ENCODE results near the gene IMMP2L.
"Not testable (repeated sequence)": the region's sequence is repeated elsewhere in the genome, so short reads cannot be mapped to it uniquely, and the experiment has no call there.

IMMP2L gene

GRCh38 chr7:110943701-110944345, 618.5 kb downstream of the IMMP2L start:
- TF ChIP-seq CTCF (IDR thresholded peaks at IDR 0.05): no peak
- H3K9me3 Mint-ChIP-seq: no peaks in the 10 kb centered on the region
- no peak for DNase-seq
- H3K27me3 Mint-ChIP-seq (ENCODE audit: low read depth, poor library complexity): no peaks in the 10 kb centered on the region
- H3K36me3 Mint-ChIP-seq (ENCODE audit: low read depth): no peaks in the 10 kb centered on the region
- H3K4me1 Mint-ChIP-seq: peaks cover 5% of the 10 kb centered on the region
- no peak overlapping the region for H3K27ac Mint-ChIP-seq
- no peak overlapping the region for H3K4me3 Mint-ChIP-seq

- Mint-ChIP-seq H3K9me3 (peaks cover 2% of the 10 kb centered on the region), H3K36me3 (ENCODE audit: low read depth) (no peaks in the 10 kb centered on the region), H3K4me3 (no peak overlapping the region), H3K27ac (no peak overlapping the region), H3K4me1 (peaks cover 5% of the 10 kb centered on the region), H3K27me3 (ENCODE audit: low read depth, poor library complexity) (peaks cover 7% of the 10 kb centered on the region)
- no peak for DNase-seq
- no peak for TF ChIP-seq CTCF (IDR thresholded peaks at IDR 0.05)
These were observed 620.9 kb downstream of the IMMP2L start for GRCh38 chr7:110941385-110941784.

- Mint-ChIP-seq H3K9me3 (peaks cover 8% of the 10 kb centered on the region), H3K27me3 (ENCODE audit: low read depth, poor library complexity) (peaks cover 7% of the 10 kb centered on the region), H3K4me1 (peaks cover 4% of the 10 kb centered on the region), H3K36me3 (ENCODE audit: low read depth) (no peaks in the 10 kb centered on the region), H3K4me3 (no peak overlapping the region), H3K27ac (no peak overlapping the region)
- DNase-seq: no peak
- no peak for TF ChIP-seq CTCF (IDR thresholded peaks at IDR 0.05)
These were observed 621.5 kb downstream of the IMMP2L start for GRCh38 chr7:110940756-110941155.

GRCh38 chr7:110938165-110938564, 624.1 kb downstream of the IMMP2L start:
- no peak for TF ChIP-seq CTCF (IDR thresholded peaks at IDR 0.05)
- peaks cover 6% of the 10 kb centered on the region for H3K36me3 Mint-ChIP-seq (ENCODE audit: low read depth)
- no peak overlapping the region for H3K27ac Mint-ChIP-seq
- H3K9me3 Mint-ChIP-seq: peaks cover 30% of the 10 kb centered on the region
- H3K4me1 Mint-ChIP-seq: no peaks in the 10 kb centered on the region
- H3K4me3 Mint-ChIP-seq: no peak overlapping the region
- H3K27me3 Mint-ChIP-seq (ENCODE audit: low read depth, poor library complexity): peaks cover 7% of the 10 kb centered on the region
- no peak for DNase-seq

GRCh38 chr7:110936665-110937064, 625.6 kb downstream of the IMMP2L start:
- H3K4me1 Mint-ChIP-seq; H3K36me3 Mint-ChIP-seq (ENCODE audit: low read depth); H3K4me3 Mint-ChIP-seq; H3K27ac Mint-ChIP-seq; H3K27me3 Mint-ChIP-seq (ENCODE audit: low read depth, poor library complexity); DNase-seq: not testable (repeated sequence)
- H3K9me3 Mint-ChIP-seq: peaks cover 33% of the 10 kb centered on the region

- no peaks in the 10 kb centered on the region for H3K27me3 Mint-ChIP-seq (ENCODE audit: low read depth, poor library complexity)
- H3K4me3 Mint-ChIP-seq: no peak overlapping the region
- no peaks in the 10 kb centered on the region for H3K4me1 Mint-ChIP-seq
- no peak for TF ChIP-seq CTCF (IDR thresholded peaks at IDR 0.05)
- DNase-seq: no peak
- H3K27ac Mint-ChIP-seq: no peak overlapping the region
- H3K36me3 Mint-ChIP-seq (ENCODE audit: low read depth): no peaks in the 10 kb centered on the region
- peaks cover 15% of the 10 kb centered on the region for H3K9me3 Mint-ChIP-seq
These were observed 632.6 kb downstream of the IMMP2L start for GRCh38 chr7:110929480-110930249.

Data from nephron progenitor cell (in vitro differentiated cells).